ENCODE data around the gene SLC38A3. TPM values are rescaled to one million over a fixed set of nuclear protein-coding genes. Genes with fewer than 3 reads are reported as not detected.

The SLC38A3 gene
- total and polyA plus RNA-seq, 9 of the 15 experiments (the other 6 are each of a cell fraction or from before 2014, with no cell fraction given), result 0.09 to 0.38 (median 0.16) TPM; not detected in 6

DNA sequence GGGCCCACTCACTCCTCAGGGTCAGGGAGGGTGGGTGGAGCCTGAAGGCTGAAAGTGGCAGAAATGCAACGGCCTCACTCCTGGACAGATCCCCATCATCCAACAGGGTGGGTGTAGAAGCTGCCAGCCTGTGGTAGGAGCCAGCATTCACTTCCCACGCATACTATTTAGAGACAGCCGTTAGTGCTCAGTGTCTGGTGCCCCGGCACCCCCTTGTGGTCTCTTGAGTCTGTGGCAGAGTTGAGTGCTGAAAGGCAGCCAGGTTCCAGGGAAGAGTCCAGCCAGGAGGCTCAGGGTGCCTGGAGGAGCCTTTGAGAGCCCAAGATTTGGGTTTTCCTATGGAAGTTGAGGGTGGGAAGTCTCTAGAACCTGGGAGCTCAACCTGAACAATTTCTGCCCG is 15.8 kb upstream of the SLC38A3 start (continued):
- TF ChIP-seq, protein P1, sequence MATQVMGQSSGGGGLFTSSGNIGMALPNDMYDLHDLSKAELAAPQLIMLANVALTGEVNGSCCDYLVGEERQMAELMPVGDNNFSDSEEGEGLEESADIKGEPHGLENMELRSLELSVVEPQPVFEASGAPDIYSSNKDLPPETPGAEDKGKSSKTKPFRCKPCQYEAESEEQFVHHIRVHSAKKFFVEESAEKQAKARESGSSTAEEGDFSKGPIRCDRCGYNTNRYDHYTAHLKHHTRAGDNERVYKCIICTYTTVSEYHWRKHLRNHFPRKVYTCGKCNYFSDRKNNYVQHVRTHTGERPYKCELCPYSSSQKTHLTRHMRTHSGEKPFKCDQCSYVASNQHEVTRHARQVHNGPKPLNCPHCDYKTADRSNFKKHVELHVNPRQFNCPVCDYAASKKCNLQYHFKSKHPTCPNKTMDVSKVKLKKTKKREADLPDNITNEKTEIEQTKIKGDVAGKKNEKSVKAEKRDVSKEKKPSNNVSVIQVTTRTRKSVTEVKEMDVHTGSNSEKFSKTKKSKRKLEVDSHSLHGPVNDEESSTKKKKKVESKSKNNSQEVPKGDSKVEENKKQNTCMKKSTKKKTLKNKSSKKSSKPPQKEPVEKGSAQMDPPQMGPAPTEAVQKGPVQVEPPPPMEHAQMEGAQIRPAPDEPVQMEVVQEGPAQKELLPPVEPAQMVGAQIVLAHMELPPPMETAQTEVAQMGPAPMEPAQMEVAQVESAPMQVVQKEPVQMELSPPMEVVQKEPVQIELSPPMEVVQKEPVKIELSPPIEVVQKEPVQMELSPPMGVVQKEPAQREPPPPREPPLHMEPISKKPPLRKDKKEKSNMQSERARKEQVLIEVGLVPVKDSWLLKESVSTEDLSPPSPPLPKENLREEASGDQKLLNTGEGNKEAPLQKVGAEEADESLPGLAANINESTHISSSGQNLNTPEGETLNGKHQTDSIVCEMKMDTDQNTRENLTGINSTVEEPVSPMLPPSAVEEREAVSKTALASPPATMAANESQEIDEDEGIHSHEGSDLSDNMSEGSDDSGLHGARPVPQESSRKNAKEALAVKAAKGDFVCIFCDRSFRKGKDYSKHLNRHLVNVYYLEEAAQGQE (IDR thresholded peaks at IDR 0.05; ENCODE audit: borderline replicate concordance), result peak; percentile 82
- TF ChIP-seq, protein P1 (CRISPR knock-in tag; IDR thresholded peaks at IDR 0.05; ENCODE audit: low read depth), result no peak
- TF ChIP-seq L3MBTL2 (IDR thresholded peaks at IDR 0.05) (no peak), STAG1 (CRISPR knock-in tag; IDR thresholded peaks at IDR 0.05; ENCODE audit: borderline replicate concordance) (peak; percentile 76), CC2D1A (IDR thresholded peaks at IDR 0.05) (peak; percentile 48; the same call in 1 of the 2 replicates), JUND (IDR thresholded peaks at IDR 0.05; ENCODE audit: borderline replicate concordance, low read depth, low read length) (0 out of 2 replicates have a peak, but pooled peaks have one; percentile 20), JUND (tag; IDR thresholded peaks at IDR 0.05; ENCODE audit: borderline replicate concordance, low read depth, low read length) (no peak), ARID2 (IDR thresholded peaks at IDR 0.05) (peak; percentile 81; the same call in 1 of the 2 replicates)
- TF ChIP-seq, protein P2, sequence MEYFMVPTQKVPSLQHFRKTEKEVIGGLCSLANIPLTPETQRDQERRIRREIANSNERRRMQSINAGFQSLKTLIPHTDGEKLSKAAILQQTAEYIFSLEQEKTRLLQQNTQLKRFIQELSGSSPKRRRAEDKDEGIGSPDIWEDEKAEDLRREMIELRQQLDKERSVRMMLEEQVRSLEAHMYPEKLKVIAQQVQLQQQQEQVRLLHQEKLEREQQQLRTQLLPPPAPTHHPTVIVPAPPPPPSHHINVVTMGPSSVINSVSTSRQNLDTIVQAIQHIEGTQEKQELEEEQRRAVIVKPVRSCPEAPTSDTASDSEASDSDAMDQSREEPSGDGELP (CRISPR knock-in tag; IDR thresholded peaks at IDR 0.05; ENCODE audit: borderline replicate concordance), result peak; percentile 33; the same call in 1 of the 2 replicates
- TF ChIP-seq, protein P3, sequence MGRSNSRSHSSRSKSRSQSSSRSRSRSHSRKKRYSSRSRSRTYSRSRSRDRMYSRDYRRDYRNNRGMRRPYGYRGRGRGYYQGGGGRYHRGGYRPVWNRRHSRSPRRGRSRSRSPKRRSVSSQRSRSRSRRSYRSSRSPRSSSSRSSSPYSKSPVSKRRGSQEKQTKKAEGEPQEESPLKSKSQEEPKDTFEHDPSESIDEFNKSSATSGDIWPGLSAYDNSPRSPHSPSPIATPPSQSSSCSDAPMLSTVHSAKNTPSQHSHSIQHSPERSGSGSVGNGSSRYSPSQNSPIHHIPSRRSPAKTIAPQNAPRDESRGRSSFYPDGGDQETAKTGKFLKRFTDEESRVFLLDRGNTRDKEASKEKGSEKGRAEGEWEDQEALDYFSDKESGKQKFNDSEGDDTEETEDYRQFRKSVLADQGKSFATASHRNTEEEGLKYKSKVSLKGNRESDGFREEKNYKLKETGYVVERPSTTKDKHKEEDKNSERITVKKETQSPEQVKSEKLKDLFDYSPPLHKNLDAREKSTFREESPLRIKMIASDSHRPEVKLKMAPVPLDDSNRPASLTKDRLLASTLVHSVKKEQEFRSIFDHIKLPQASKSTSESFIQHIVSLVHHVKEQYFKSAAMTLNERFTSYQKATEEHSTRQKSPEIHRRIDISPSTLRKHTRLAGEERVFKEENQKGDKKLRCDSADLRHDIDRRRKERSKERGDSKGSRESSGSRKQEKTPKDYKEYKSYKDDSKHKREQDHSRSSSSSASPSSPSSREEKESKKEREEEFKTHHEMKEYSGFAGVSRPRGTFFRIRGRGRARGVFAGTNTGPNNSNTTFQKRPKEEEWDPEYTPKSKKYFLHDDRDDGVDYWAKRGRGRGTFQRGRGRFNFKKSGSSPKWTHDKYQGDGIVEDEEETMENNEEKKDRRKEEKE (IDR thresholded peaks at IDR 0.05; ENCODE audit: borderline replicate concordance in 1 of 2, control insufficient read depth in 1 of 2, low read depth in 2 of 2, low read length in 1 of 2), result no peak
- TF ChIP-seq, protein P4, sequence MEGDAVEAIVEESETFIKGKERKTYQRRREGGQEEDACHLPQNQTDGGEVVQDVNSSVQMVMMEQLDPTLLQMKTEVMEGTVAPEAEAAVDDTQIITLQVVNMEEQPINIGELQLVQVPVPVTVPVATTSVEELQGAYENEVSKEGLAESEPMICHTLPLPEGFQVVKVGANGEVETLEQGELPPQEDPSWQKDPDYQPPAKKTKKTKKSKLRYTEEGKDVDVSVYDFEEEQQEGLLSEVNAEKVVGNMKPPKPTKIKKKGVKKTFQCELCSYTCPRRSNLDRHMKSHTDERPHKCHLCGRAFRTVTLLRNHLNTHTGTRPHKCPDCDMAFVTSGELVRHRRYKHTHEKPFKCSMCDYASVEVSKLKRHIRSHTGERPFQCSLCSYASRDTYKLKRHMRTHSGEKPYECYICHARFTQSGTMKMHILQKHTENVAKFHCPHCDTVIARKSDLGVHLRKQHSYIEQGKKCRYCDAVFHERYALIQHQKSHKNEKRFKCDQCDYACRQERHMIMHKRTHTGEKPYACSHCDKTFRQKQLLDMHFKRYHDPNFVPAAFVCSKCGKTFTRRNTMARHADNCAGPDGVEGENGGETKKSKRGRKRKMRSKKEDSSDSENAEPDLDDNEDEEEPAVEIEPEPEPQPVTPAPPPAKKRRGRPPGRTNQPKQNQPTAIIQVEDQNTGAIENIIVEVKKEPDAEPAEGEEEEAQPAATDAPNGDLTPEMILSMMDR (IDR thresholded peaks at IDR 0.05 in 2 of 3, conservative IDR thresholded peaks at IDR 0.05 in 1 of 3; ENCODE audit: insufficient read depth in 2 of 3, low read depth in 1 of 3, low read length in 3 of 3), result peak; percentile 77 to 84 (median 82)

All from K562 (cell line).